Raji (cell line): ENCODE measurements around the gene RASSF8.

Source experiments
- POLR2A ChIP-seq: IDR thresholded peaks from 2 replicates; pipeline ENCODE4 v1.6.1; 2011; ENCODE audit warnings: low read depth, low read length, control low read depth; ENCODE audit not compliant: insufficient read depth

The RASSF8 gene

DNA sequence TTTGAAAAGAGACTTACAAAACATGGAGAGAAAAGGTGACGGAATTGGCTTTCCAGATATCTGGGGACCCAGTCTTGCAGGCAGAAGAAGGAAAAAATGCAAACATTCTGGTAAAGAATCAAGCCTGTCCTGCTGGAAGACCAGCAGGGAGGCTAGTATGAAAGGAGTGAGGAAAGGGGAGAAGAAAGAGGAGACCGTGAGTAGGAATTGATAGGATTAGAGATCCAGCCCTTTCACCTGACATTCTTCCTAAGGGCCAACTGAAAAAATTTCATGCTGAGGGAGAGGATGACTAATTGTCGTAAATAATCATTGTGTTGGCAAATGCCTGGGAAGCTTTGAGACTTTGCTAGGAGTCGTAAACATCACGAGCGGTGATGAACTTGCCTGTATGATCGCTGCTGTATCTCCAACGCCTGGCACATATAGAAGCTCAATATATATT lies 154.2 kb downstream of the RASSF8 start:
- no peak for TF ChIP-seq POLR2A

- TF ChIP-seq POLR2A, result no peak
These were observed 154.7 kb downstream of the RASSF8 start for GRCh38 chr12:26113181-26113654.

GRCh38 chr12:26113853-26114719 lies 155.6 kb downstream of the RASSF8 start:
- TF ChIP-seq POLR2A, result no peak

GRCh38 chr12:26114720-26115401 lies 156.4 kb downstream of the RASSF8 start:
- TF ChIP-seq POLR2A, result no peak

DNA sequence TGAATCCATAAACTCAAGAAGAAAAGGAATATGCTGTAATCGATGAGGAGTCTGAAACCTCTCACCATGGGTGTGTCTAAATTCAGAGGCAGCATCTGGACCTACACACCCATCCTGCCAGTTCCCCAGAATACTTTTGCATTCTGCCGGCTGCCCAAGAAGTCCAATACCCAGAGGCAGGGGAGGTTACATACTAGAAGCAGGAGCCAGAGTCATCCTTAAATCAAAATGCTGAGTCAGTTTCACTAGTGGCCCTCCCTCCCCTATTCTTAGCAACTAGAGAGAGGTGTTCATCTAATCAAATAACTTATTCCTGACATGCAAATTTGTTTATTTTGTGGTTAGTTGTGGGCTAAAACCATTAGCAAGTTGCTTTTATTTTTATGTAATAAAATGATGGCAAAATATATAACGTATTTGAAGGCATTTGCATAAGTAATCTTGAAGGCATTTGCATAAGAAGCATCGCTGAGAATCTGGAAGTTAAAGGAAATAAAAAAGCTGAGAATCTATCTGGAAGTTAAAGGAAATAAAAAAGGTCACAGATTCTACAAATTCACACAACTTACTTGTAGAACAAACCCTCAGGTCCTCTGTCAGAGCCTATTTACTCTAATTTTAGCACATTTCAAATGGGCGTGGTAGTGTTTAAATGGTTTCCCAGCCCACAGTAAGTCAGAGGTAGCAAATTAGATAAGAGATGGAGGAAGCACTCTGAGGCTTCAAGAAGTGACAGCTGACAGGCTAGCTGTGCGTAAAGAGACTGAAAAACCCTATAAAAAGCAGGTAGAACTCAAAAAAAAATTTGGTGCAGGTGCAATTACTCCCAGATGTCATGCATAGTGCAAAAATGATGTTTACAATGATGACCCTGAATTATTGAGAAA lies 158.6 kb downstream of the RASSF8 start:
- no peak for TF ChIP-seq POLR2A

- no peak for TF ChIP-seq POLR2A
These were observed 159.8 kb downstream of the RASSF8 start for GRCh38 chr12:26118308-26118707.

DNA sequence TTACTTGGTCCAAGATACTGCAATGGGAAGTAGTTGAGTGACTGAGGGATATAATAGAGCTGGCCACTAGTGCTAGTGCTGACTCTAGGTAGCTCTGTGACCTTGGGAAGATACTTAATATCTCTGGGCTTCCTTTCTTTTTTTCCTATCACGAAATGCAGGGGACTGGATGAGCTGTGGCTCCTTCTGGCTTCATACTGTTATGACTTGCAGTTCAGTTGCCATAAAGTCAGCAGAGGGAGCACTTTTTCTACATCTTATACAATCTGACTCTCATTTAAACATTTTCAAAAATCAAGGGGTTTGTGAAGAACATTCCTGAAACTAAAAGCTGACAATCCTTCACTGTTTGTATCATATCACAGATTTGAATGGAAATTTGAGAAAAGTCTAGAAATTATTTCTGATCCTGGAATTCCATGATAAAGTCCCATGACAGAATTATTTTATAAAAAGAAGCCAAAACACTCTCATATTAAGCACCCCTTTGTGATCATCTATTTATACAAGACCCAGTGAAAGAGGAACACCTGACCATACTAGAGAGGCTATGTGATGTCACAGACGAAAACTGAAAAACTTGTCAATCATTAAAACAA lies 161.0 kb downstream of the RASSF8 start:
- TF ChIP-seq POLR2A, result no peak

DNA sequence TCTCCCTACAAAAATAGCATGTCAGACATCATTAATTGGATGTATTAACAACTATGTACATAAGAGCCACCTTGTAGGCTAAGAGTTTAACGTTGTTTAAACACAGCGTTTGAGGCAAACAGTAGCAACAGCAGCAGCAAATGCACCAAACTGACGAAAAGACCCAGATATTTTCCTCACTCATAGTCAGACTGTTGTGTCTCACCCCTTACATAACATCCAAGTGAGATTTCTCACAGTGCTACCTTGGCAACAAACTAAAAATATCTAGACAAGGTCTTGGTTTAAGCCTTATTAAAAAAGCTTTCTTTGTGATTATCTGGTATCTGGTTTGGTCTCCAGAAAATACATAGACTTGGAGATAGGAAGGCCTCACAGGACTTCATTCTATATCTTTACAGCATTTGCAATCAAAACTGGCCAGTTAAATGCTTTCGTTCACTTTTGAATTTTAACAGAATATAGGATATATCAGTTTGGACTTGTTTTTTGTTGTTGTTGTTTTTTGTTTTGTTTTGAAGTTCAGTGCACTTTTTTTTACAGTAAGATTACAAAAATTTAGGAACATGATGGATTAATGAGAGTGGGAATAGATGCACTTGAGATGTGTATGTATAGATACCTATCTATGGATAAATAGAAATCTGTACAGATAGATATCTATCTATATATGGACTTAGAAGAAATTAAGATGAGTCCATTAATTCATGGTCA lies 162.2 kb downstream of the RASSF8 start:
- no peak for TF ChIP-seq POLR2A

- TF ChIP-seq POLR2A, result no peak
These were observed 163.0 kb downstream of the RASSF8 start for GRCh38 chr12:26121323-26122060.

DNA sequence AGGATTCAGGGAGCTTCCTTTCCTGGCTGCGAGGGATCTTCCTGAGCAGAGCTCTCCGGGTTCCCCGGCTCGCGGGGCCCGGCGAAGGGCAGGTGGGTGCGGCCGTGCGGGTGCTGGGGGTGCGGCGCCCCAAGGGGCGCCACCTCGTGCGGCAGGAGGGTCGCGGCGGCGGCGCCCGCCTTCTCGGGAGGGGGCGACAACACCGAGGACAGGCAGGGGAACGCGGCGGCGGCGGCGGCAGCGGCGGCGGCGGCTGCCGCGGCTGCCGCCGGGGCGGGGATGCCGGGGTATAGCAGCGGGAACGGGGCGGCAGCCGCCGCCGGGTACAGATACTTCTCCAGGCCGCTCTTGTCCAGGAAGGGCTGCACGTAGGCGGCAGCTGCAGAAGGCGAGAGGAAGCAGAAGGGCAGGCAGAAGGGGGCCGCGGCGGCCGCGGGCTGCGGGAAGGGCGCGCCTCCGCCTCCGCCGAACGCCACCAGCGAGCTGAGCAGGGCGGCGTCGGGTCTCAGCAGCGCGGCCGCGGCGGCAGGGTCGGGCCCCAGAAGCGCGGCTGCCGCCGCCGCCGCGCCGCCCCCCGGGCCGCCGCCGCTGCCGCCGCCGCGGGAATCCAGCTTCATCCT lies 163.7 kb downstream of the RASSF8 start:
- no peak for TF ChIP-seq POLR2A

DNA sequence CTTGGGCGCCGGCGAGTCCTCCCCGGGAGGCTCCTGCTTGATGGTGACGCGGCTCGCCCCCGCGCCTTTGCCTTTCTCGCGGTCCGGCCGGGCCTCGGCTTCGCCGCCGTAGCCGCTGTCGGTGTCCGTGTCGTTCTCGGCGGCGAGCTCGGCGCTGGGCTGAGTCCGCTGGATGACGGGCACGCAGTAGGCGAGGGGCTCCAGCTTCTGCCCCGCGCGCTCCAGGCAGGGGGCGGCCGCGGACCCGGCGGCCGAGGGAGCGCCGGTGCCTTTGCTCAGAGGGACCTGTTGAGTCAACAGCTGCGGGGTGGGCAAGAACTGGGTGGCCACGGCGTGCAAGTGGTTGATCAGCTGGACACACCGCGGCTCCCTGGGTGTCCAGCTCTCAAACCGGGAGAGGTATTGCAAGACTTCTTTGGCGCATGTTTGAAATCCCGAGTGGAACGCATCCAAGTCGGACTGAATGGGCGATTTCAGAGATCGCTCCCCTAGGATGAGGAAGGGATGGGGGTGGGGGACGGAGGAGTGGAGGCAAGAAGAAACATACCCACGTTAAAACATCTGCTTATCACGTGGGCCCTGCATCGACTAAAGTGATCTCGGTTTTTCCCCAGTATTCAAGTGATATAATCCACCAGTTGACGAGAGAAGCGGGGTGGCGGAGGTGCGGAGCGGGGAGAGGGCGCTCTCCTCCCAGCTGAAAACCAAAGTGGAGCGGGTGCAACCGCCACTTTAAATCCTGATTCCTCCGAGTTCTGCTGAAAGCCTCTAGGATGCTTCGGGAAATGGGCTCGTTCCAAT lies 164.4 kb downstream of the RASSF8 start:
- no peak for TF ChIP-seq POLR2A

- TF ChIP-seq POLR2A, result no peak
These were observed 165.0 kb downstream of the RASSF8 start for GRCh38 chr12:26123482-26123980.
